Endothelial cell of umbilical vein (primary cell): ENCODE measurements around the gene OR14A16.

Source experiments
- CTCF ChIP-seq, 2 donors: IDR thresholded peaks; 1 replicate in 1 of 2; 2 replicates in 1 of 2; pipeline ENCODE4 v1.5.1; 2011; ENCODE audit warnings: low read length in 2 of 2, mild to moderate bottlenecking in 2 of 2, moderate library complexity in 2 of 2, control low read depth in 1 of 2, inconsistent platforms in 1 of 2, low read depth in 1 of 2; ENCODE audit not compliant: insufficient read depth in 1 of 2; ENCODE audit errors: extremely low read depth in 1 of 2
- JUN ChIP-seq: IDR thresholded peaks from 2 replicates; pipeline ENCODE4 v1.6.1; 2011; ENCODE audit warnings: borderline replicate concordance, low read depth; ENCODE audit not compliant: insufficient read length, insufficient read depth
- MAX ChIP-seq: IDR thresholded peaks from 2 replicates; pipeline ENCODE4 v1.6.1; 2011; ENCODE audit not compliant: insufficient read depth, insufficient read length
- MYC ChIP-seq: IDR thresholded peaks from one replicate; pipeline ENCODE4 v1.6.1; 2011; ENCODE audit warnings: mild to moderate bottlenecking, low read depth, low read length
- POLR2A ChIP-seq: IDR thresholded peaks from 2 replicates; pipeline ENCODE4 v1.6.1; 2012; ENCODE audit warnings: low read depth, mild to moderate bottlenecking, control low read depth, low read length
- POLR2AphosphoS5 ChIP-seq: IDR thresholded peaks from 2 replicates; pipeline ENCODE4 v1.6.1; 2012; ENCODE audit warnings: low read depth, mild to moderate bottlenecking, control low read depth, low read length, moderate library complexity; ENCODE audit not compliant: insufficient read depth

- no peak for TF ChIP-seq CTCF (IDR thresholded peaks at IDR 0.05; ENCODE audit: extremely low read depth in 1 of 2, insufficient read depth in 1 of 2, low read depth in 1 of 2, low read length in 2 of 2)
- TF ChIP-seq POLR2A: no peak
- no peak for TF ChIP-seq JUN
- TF ChIP-seq POLR2AphosphoS5: no peak
- no peak for TF ChIP-seq MAX
- no peak for TF ChIP-seq MYC
Measured at GRCh38 chr1:247845011-247845692, 21.2 kb upstream of the OR14A16 start.
